HCT116 (cell line): Measurements from ENCODE around the gene GORASP1. TPM values are rescaled to one million over a fixed set of nuclear protein-coding genes. Genes with fewer than 3 reads are reported as not detected.

Experiments
- ATAC-seq: fragments of 200-7000 bp; cut with Tn5 transposase; 2 replicates; pipeline ENCODE4 v1.9.1; 2020; ENCODE audit warnings: mild to moderate bottlenecking, moderate library complexity
- BruUV-seq: library from RNA; stranded (reverse); fragments of 400-500 nt; replicated peaks from 2 replicates; lab custom pipeline; 2021; lab: Mats Ljungman, UMichigan
- CTCF ChIA-PET: fragments of 300-600 bp; sonication (Branson Sonifier 250); formaldehyde crosslinking; loops from one replicate; lab custom pipeline; 2021; ENCODE audit warnings: antibody characterized with exemption; lab: Charles Lee
- POLR2A ChIA-PET: fragments of 300-600, 350-600 bp; sonication (Branson Sonifier 250); formaldehyde crosslinking; loops from one replicate; lab custom pipeline; 2021; ENCODE audit warnings: antibody characterized with exemption; lab: Charles Lee
- RAD21 ChIA-PET, 2 experiments: fragments of 300-600 bp; sonication (Branson Sonifier 250); formaldehyde crosslinking; loops; one replicate each; lab custom pipeline; 2023; ENCODE audit warnings: low total read pairs in 2 of 2; ENCODE audit not compliant: uncharacterized antibody in 2 of 2, unreplicated experiment in 2 of 2, low non-redundant PET in 1 of 2; lab: Charles Lee
- DNase-seq: peaks from one replicate; pipeline ENCODE4 v3.0.0-alpha.2; 2010; ENCODE audit warnings: low read depth, low spot score
- H2AFZ ChIP-seq: fragments of 200-600 bp; shearing (Covaris generic), sonication (generic); 2 replicates; pipeline ENCODE4 v1.6.1; 2017; ENCODE audit warnings: low read depth, mixed run types, mixed read lengths, antibody characterized with exemption, low read length; ENCODE audit not compliant: poor library complexity, severe bottlenecking
- H3K27ac ChIP-seq: 2 replicates; pipeline ENCODE4 v1.5.1; 2012; ENCODE audit warnings: low read depth, low read length
- H3K27me3 ChIP-seq: fragments of 200-600 bp; sonication (generic); 2 replicates; pipeline ENCODE4 v1.6.1; 2016; ENCODE audit warnings: mixed run types, low read length, mixed read lengths; ENCODE audit not compliant: insufficient read depth
- H3K36me3 ChIP-seq, 2 experiments: fragments of 200-500 bp in 1 of 2; fragments of 200-600 bp in 1 of 2; sonication (Bioruptor generic) in 1 of 2; sonication (generic) in 1 of 2; 2 replicates each; pipeline versions ENCODE4 v1.5.1 to v1.6.1; 2014 to 2016; ENCODE audit warnings: low read length in 2 of 2, inconsistent platforms in 1 of 2, mixed read lengths in 1 of 2, mixed run types in 1 of 2; ENCODE audit not compliant: insufficient read depth in 2 of 2, control insufficient read depth in 1 of 2
- H3K4me1 ChIP-seq, 2 experiments: fragments of 200-600 bp in 1 of 2; sonication (generic) in 1 of 2; 2 replicates each; pipeline versions ENCODE4 v1.5.1 to v1.6.1; 2012 to 2017; ENCODE audit warnings: low read length in 2 of 2, inconsistent platforms in 1 of 2, mild to moderate bottlenecking in 1 of 2, mixed read lengths in 1 of 2, mixed run types in 1 of 2, moderate library complexity in 1 of 2; ENCODE audit not compliant: insufficient read depth in 2 of 2, control insufficient read depth in 1 of 2
- H3K4me2 ChIP-seq: fragments of 200-600 bp; sonication (generic); 2 replicates; pipeline ENCODE4 v1.6.1; 2017; ENCODE audit warnings: mixed run types, low read length, mixed read lengths
- H3K4me3 ChIP-seq, 2 experiments: fragments of 200-600 bp in 1 of 2; sonication (generic) in 1 of 2; replicated peaks in 1 of 2; 2 replicates each; pipeline ENCODE4 v1.5.1; 2011 to 2016; ENCODE audit warnings: low read length in 2 of 2, control low read depth in 1 of 2, low read depth in 1 of 2, mild to moderate bottlenecking in 1 of 2, mixed read lengths in 1 of 2, mixed run types in 1 of 2
- H3K79me2 ChIP-seq: fragments of 200-600 bp; sonication (generic); 2 replicates; pipeline ENCODE4 v1.6.1; 2017; ENCODE audit warnings: mild to moderate bottlenecking, mixed run types, low read length, moderate library complexity, mixed read lengths; ENCODE audit not compliant: insufficient read depth
- H3K9ac ChIP-seq: fragments of 200-600 bp; sonication (generic); 2 replicates; pipeline ENCODE4 v1.6.1; 2016; ENCODE audit warnings: low read length, mixed read lengths
- H3K9me2 ChIP-seq: fragments of 200-600 bp; sonication (generic), shearing (Covaris generic); 2 replicates; pipeline ENCODE4 v1.6.1; 2017; ENCODE audit warnings: mixed run types, mild to moderate bottlenecking, moderate library complexity; ENCODE audit not compliant: insufficient read depth
- H3K9me3 ChIP-seq, 2 experiments: fragments of 200-500 bp in 1 of 2; fragments of 200-600 bp in 1 of 2; sonication (Bioruptor generic) in 1 of 2; sonication (generic) in 1 of 2; 2 replicates each; pipeline ENCODE4 v1.6.1; 2014 to 2017; ENCODE audit warnings: low read length in 2 of 2, mixed read lengths in 2 of 2, inconsistent platforms in 1 of 2, low read depth in 1 of 2, mild to moderate bottlenecking in 1 of 2, mixed run types in 1 of 2, moderate library complexity in 1 of 2; ENCODE audit not compliant: control insufficient read depth in 1 of 2, insufficient read depth in 1 of 2
- H4K20me1 ChIP-seq: fragments of 200-600 bp; sonication (generic), shearing (Covaris generic); 2 replicates; pipeline ENCODE4 v1.6.1; 2017; ENCODE audit warnings: mixed run types, mild to moderate bottlenecking, moderate library complexity; ENCODE audit not compliant: insufficient read depth
- CEBPB ChIP-seq: IDR thresholded peaks from 2 replicates; pipeline ENCODE4 v1.6.1; 2012; ENCODE audit warnings: low read depth
- EZH2 ChIP-seq: fragments of 200-600 bp; sonication (generic); IDR thresholded peaks from 2 replicates; pipeline ENCODE4 v1.6.1; 2017; ENCODE audit warnings: antibody characterized with exemption, mixed run types
- FOSL1 ChIP-seq: IDR thresholded peaks from 2 replicates; pipeline ENCODE4 v1.6.1; 2012; ENCODE audit warnings: low read depth
- JUND ChIP-seq: IDR thresholded peaks from 2 replicates; pipeline ENCODE4 v1.6.1; 2012
- REST ChIP-seq: IDR thresholded peaks from 2 replicates; pipeline ENCODE4 v1.6.1; 2012; ENCODE audit warnings: low read depth
- SIN3A ChIP-seq: IDR thresholded peaks from 2 replicates; pipeline ENCODE4 v1.6.1; 2012; ENCODE audit warnings: low read depth
- SP1 ChIP-seq: IDR thresholded peaks from 2 replicates; pipeline ENCODE4 v1.6.1; 2012; ENCODE audit warnings: low read depth
- TCF7L2 ChIP-seq: IDR thresholded peaks from 2 replicates; pipeline ENCODE4 v1.7.0; 2011; ENCODE audit warnings: borderline replicate concordance, inconsistent platforms; ENCODE audit not compliant: insufficient read depth, insufficient read length; ENCODE audit errors: extremely low read depth
- intact Hi-C: fragments of 100-400 bp; cut with micrococcal nuclease; formaldehyde crosslinking; loops from 2 replicates; pipeline ENCODE4 v1.10.0; 2022
- total RNA-seq: library from RNA; stranded (reverse); gene quantifications from one replicate; pipeline ENCODE4 v1.2.1, GENCODE V29; 2021; ENCODE audit not compliant: unreplicated experiment

Gene GORASP1
- total RNA-seq, 1 experiment from 2014 or later, result 38.8 TPM

GRCh38 chr3:39056151-39056550 is 51.3 kb downstream of the GORASP1 start:
- CTCF ChIA-PET, result no interaction called here
- Histone ChIP-seq H3K27me3 (no peaks in the 10 kb centered on the region), H3K4me2 (no peak overlapping the region), H3K27ac (no peak overlapping the region), H3K9me3 (no peaks in the 10 kb centered on the region), H3K4me3 (no peak overlapping the region), H3K4me1 (peaks cover 4 to 9% of the 10 kb centered on the region in 2 experiments; a peak in 2 of 4 replicates), H4K20me1 (no peaks in the 10 kb centered on the region), H2AFZ (no peak overlapping the region), H3K9me2 (no peaks in the 10 kb centered on the region), H3K36me3 (no peaks in the 10 kb centered on the region), H3K9ac (no peak overlapping the region), H3K79me2 (peaks cover 20% of the 10 kb centered on the region)
- intact Hi-C loops, result no loop called here
- ATAC-seq (no peak), DNase-seq (no peak)
- POLR2A ChIA-PET, result no interaction called here
- TF ChIP-seq FOSL1 (no peak), SP1 (no peak), CEBPB (no peak), TCF7L2 (no peak), JUND (no peak), EZH2 (no peak), SIN3A (no peak), REST (no peak)
- BruUV-seq, result no TSS peak
- RAD21 ChIA-PET, result no interaction called here
